GM18508 (cell line): ENCODE results near the gene ASPSCR1.
"Not testable (repeated sequence)": the region's sequence is repeated elsewhere in the genome, so short reads cannot be mapped to it uniquely, and the experiment has no call there.

Source experiments
- ATAC-seq: cut with Tn5 transposase; IDR thresholded peaks from one replicate; pipeline ENCODE4 v1.9.1; 2021; ENCODE audit warnings: moderate number of reproducible peaks; ENCODE audit not compliant: insufficient read depth, unreplicated experiment

The ASPSCR1 gene

GRCh38 chr17:81940538-81941483, 36.6 kb upstream of the ASPSCR1 start:
- ATAC-seq, result no peak

GRCh38 chr17:81941484-81942166, 35.8 kb upstream of the ASPSCR1 start:
- no peak for ATAC-seq

- ATAC-seq, result no peak
Observed at GRCh38 chr17:81942167-81942553, 35.3 kb upstream of the ASPSCR1 start.

GRCh38 chr17:81944858-81945257, 32.6 kb upstream of the ASPSCR1 start:
- no peak for ATAC-seq

- ATAC-seq, result no peak
Observed at GRCh38 chr17:81947189-81947588, 30.2 kb upstream of the ASPSCR1 start, which contains the start of gene MYADML2. MYADML2 (minus strand) TSS chr17:81947233; CDS start chr17:81941741, 5,492 bp downstream.

- ATAC-seq, result no peak
Observed at GRCh38 chr17:81948635-81949378, 28.6 kb upstream of the ASPSCR1 start.

- no peak for ATAC-seq
Observed at GRCh38 chr17:81950501-81950900, 26.9 kb upstream of the ASPSCR1 start.

GRCh38 chr17:81951785-81952684, 25.4 kb upstream of the ASPSCR1 start:
- no peak for ATAC-seq

GRCh38 chr17:81952792-81953228, 24.6 kb upstream of the ASPSCR1 start:
- no peak for ATAC-seq

GRCh38 chr17:81953443-81953842, 24.0 kb upstream of the ASPSCR1 start:
- ATAC-seq, result not testable (repeated sequence)

GRCh38 chr17:81954131-81955057, 23.0 kb upstream of the ASPSCR1 start:
- no peak for ATAC-seq

- no peak for ATAC-seq
Observed at GRCh38 chr17:81955058-81955681, 22.3 kb upstream of the ASPSCR1 start.

GRCh38 chr17:81955756-81956544, 21.5 kb upstream of the ASPSCR1 start:
- ATAC-seq, result no peak

GRCh38 chr17:81956607-81957589, 20.5 kb upstream of the ASPSCR1 start:
- ATAC-seq, result no peak

GRCh38 chr17:81957691-81958432, 19.6 kb upstream of the ASPSCR1 start:
- no peak for ATAC-seq
